Endothelial cell of umbilical vein (primary cell): ENCODE measurements around the gene SP140. TPM values are rescaled to one million over a fixed set of nuclear protein-coding genes. Genes with fewer than 3 reads are reported as not detected.

ENCODE experiments used
- BruUV-seq: library from RNA; stranded (reverse); fragments of 400-500 nt; replicated peaks from 2 replicates; lab custom pipeline; 2021; lab: Mats Ljungman, UMichigan
- CTCF ChIA-PET: fragments of 300-600, 350-600 bp; sonication (Branson Sonifier 250); formaldehyde crosslinking; loops from one replicate; lab custom pipeline; 2021; ENCODE audit warnings: antibody characterized with exemption, inconsistent platforms; lab: Charles Lee
- POLR2A ChIA-PET: fragments of 300-600, 350-600 bp; sonication (Branson Sonifier 250); formaldehyde crosslinking; loops from one replicate; lab custom pipeline; 2021; ENCODE audit warnings: antibody characterized with exemption, inconsistent platforms; lab: Charles Lee
- DNase-seq: peaks from one replicate; pipeline ENCODE4 v3.0.0-alpha.2; 2011; ENCODE audit warnings: low read depth, low spot score
- FAIRE-seq: peaks from 2 replicates; lab custom pipeline; 2011; peaks lifted over from hg19 to GRCh38; lab: Jason Lieb, UNC
- H2AFZ ChIP-seq: 2 replicates; pipeline ENCODE4 v1.6.0; 2012; ENCODE audit warnings: low read depth, low read length, control low read depth, inconsistent platforms
- H3K27ac ChIP-seq: 2 replicates; pipeline ENCODE4 v1.5.1; 2011; ENCODE audit warnings: low read depth, mild to moderate bottlenecking, control low read depth, low read length, moderate library complexity; ENCODE audit not compliant: insufficient read depth
- H3K27me3 ChIP-seq, 2 experiments: 2 replicates each; pipeline versions ENCODE4 v1.6.0 to v1.6.1; 2011; ENCODE audit warnings: low read length in 2 of 2, mixed read lengths in 1 of 2; ENCODE audit not compliant: control insufficient read depth in 2 of 2, insufficient read depth in 2 of 2
- H3K36me3 ChIP-seq, 2 experiments: 2 replicates in 1 of 2; 3 replicates in 1 of 2; pipeline ENCODE4 v1.5.1; 2011; ENCODE audit warnings: low read length in 2 of 2, mild to moderate bottlenecking in 1 of 2, moderate library complexity in 1 of 2; ENCODE audit not compliant: control insufficient read depth in 2 of 2, insufficient read depth in 2 of 2; ENCODE audit errors: extremely low read depth in 1 of 2
- H3K4me1 ChIP-seq: 3 replicates; pipeline ENCODE4 v1.5.1; 2011; ENCODE audit warnings: mild to moderate bottlenecking, low read length; ENCODE audit not compliant: control insufficient read depth, insufficient read depth; ENCODE audit errors: extremely low read depth
- H3K4me2 ChIP-seq: 2 replicates; pipeline ENCODE4 v1.6.1; 2011; ENCODE audit warnings: low read length, control low read depth, mixed read lengths; ENCODE audit not compliant: insufficient read depth
- H3K4me3 ChIP-seq, 3 experiments: fragments of 200-600 bp in 1 of 3; sonication (generic), shearing (Covaris generic) in 1 of 3; replicated peaks in 1 of 3; 2 replicates each; pipeline ENCODE4 v1.5.1; 2011 to 2016; ENCODE audit warnings: control low read depth in 3 of 3, low read length in 3 of 3, mild to moderate bottlenecking in 2 of 3, inconsistent platforms in 1 of 3, low read depth in 1 of 3, moderate library complexity in 1 of 3; ENCODE audit not compliant: insufficient read depth in 1 of 3
- H3K79me2 ChIP-seq: 2 replicates; pipeline ENCODE4 v1.6.0; 2012; ENCODE audit warnings: low read length, inconsistent platforms; ENCODE audit not compliant: control insufficient read depth, insufficient read depth
- H3K9ac ChIP-seq: replicated peaks from 2 replicates; pipeline ENCODE3; 2011; ENCODE audit warnings: low read length, control low read depth; ENCODE audit not compliant: insufficient read depth; ENCODE audit errors: extremely low read depth
- H3K9me1 ChIP-seq: replicated peaks from 3 replicates; pipeline ENCODE4 v1.6.0; 2011; ENCODE audit warnings: mild to moderate bottlenecking, low read length; ENCODE audit not compliant: control insufficient read depth, insufficient read depth; ENCODE audit errors: extremely low read depth
- H3K9me3 ChIP-seq: replicated peaks from 2 replicates; pipeline ENCODE4 v1.5.1; 2012; ENCODE audit warnings: low read length, inconsistent platforms; ENCODE audit not compliant: control insufficient read depth, insufficient read depth
- H4K20me1 ChIP-seq: replicated peaks from 2 replicates; pipeline ENCODE3; 2011; ENCODE audit warnings: mild to moderate bottlenecking, low read length; ENCODE audit not compliant: control insufficient read depth, insufficient read depth; ENCODE audit errors: extremely low read depth
- EZH2 ChIP-seq: IDR thresholded peaks from 2 replicates; pipeline ENCODE4 v1.6.1; 2012; ENCODE audit warnings: borderline replicate concordance, low read depth, mild to moderate bottlenecking, moderate library complexity, low read length, inconsistent platforms; ENCODE audit not compliant: severe bottlenecking
- GATA2 ChIP-seq: IDR thresholded peaks from 2 replicates; pipeline ENCODE4 v1.7.0; 2011; ENCODE audit warnings: low read depth, mild to moderate bottlenecking, moderate library complexity, mixed read lengths, low read length; ENCODE audit not compliant: insufficient read length, insufficient read depth
- MYC ChIP-seq: IDR thresholded peaks from one replicate; pipeline ENCODE4 v1.6.1; 2011; ENCODE audit warnings: mild to moderate bottlenecking, low read depth, low read length
- POLR2A ChIP-seq: IDR thresholded peaks from 2 replicates; pipeline ENCODE4 v1.6.1; 2012; ENCODE audit warnings: low read depth, mild to moderate bottlenecking, control low read depth, low read length
- dilution Hi-C: fragments of 300-500 bp; cut with MboI; formaldehyde crosslinking; loops from one replicate; pipeline ENCODE4 v1.15.0; 2019; ENCODE audit warnings: low sequenced_read_pairs; ENCODE audit not compliant: extremely low pct_ligation_motif_present
- intact Hi-C: fragments of 100-400 bp; cut with micrococcal nuclease; formaldehyde crosslinking; loops from one replicate; pipeline ENCODE4 v1.10.0; 2022
- polyA plus RNA-seq, 4 experiments: library from polyadenylated mRNA; depleted of rRNA in 3 of 4; stranded (reverse) in 3 of 4; unstranded in 1 of 4; fragments of >200 nt; gene quantifications; 2 replicates each; pipeline versions ENCODE4 v1.2.1 to v1.2.3, GENCODE V29; 2011 to 2012; ENCODE audit warnings: missing spikeins in 1 of 4
- total RNA-seq: library from RNA; stranded (reverse); gene quantifications from 2 replicates; pipeline ENCODE4 v1.2.3, GENCODE V29; 2021
- TF ChIP-seq, protein P1 (sequence below), 2 donors: IDR thresholded peaks; 1 replicate in 1 of 2; 2 replicates in 1 of 2; pipeline ENCODE4 v1.5.1; 2011; ENCODE audit warnings: low read length in 2 of 2, mild to moderate bottlenecking in 2 of 2, moderate library complexity in 2 of 2, control low read depth in 1 of 2, inconsistent platforms in 1 of 2, low read depth in 1 of 2; ENCODE audit not compliant: insufficient read depth in 1 of 2; ENCODE audit errors: extremely low read depth in 1 of 2

The SP140 gene
- total and polyA plus RNA-seq, 2 donors (not counting 3 experiments of a cell fraction or from before 2014, with no cell fraction given): not detected

DNA sequence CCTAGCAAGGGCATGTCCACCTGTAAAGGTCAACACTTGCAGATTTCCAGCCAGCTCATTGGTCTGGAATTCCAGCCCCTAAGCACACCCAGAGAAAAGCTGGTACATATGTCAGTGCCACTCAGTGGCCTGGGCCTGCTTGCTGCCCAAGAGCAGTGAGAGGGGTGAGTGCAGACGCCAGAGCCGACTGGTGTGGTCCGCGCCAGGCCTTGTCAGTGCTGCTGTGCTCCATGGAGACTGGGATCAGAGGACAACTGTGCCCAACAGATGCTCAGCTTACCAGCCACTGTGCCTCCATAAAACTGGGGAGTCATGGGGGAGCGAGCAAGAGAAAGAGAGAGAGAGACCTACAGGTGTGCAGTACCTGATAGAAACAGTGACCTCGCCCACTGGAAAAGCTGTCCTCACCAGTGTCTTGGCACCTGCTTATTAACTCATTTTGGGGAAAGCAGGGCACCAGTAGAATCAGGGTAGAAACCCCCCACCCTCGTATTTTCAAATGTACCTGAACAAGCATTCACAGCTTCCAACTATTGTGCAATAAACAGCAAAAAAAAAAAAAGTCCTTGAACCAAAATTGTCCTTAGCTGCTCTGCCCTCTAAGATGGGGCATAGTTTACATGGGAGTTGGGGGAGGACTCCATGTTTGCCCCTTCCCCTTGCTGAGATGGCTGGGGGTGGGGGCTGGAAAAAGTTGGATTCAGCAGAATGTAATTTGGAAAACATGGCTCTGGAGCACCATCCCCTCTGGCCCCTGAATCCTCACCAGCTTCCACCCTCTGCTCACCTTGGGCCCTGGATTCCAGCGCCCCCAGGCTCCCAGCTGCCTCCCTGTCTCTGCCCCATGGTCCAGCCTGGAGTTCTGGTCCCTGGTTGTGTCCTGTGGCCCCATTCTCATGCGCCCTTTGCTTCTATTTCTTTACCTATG, 100.0 kb downstream of the SP140 start:
- H3K27ac ChIP-seq: no peak overlapping the region
- DNase-seq: no peak
- intact Hi-C loops (loop anchor here (5.0 kb wide), 2 partner anchors 103 to 403 kb away; partner anchors contain the start of genes FBXO36 and TRIP12), dilution Hi-C loops (no loop called here)
- peaks cover 17% of the 10 kb centered on the region for H3K4me1 ChIP-seq
- H4K20me1 ChIP-seq: no peaks in the 10 kb centered on the region
- no peaks in the 10 kb centered on the region for H3K36me3 ChIP-seq
- H3K9me3 ChIP-seq: no peaks in the 10 kb centered on the region
- H3K9me1 ChIP-seq: no peaks in the 10 kb centered on the region
- H2AFZ ChIP-seq: no peak overlapping the region
- H3K27me3 ChIP-seq: no peaks in the 10 kb centered on the region
- no peak overlapping the region for H3K9ac ChIP-seq
- no peak overlapping the region for H3K4me2 ChIP-seq
- POLR2A ChIA-PET: interaction anchor here (0.6 kb wide), 1 partner anchor 336 kb away, joined by 3 read pairs; no protein-coding TSS in a partner anchor
- no peak for FAIRE-seq
- H3K4me3 ChIP-seq: no peak overlapping the region
- CTCF ChIA-PET: no interaction called here
- peaks cover 11% of the 10 kb centered on the region for H3K79me2 ChIP-seq
- TF ChIP-seq POLR2A: no peak
- TF ChIP-seq, protein P1, sequence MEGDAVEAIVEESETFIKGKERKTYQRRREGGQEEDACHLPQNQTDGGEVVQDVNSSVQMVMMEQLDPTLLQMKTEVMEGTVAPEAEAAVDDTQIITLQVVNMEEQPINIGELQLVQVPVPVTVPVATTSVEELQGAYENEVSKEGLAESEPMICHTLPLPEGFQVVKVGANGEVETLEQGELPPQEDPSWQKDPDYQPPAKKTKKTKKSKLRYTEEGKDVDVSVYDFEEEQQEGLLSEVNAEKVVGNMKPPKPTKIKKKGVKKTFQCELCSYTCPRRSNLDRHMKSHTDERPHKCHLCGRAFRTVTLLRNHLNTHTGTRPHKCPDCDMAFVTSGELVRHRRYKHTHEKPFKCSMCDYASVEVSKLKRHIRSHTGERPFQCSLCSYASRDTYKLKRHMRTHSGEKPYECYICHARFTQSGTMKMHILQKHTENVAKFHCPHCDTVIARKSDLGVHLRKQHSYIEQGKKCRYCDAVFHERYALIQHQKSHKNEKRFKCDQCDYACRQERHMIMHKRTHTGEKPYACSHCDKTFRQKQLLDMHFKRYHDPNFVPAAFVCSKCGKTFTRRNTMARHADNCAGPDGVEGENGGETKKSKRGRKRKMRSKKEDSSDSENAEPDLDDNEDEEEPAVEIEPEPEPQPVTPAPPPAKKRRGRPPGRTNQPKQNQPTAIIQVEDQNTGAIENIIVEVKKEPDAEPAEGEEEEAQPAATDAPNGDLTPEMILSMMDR (IDR thresholded peaks at IDR 0.05; ENCODE audit: extremely low read depth in 1 of 2, insufficient read depth in 1 of 2, low read depth in 1 of 2, low read length in 2 of 2): no peak
- TF ChIP-seq MYC: no peak
- no peak for TF ChIP-seq EZH2
- no peak for TF ChIP-seq GATA2
- BruUV-seq: no TSS peak
